WTC11 (cell line): ENCODE data around the gene EME1. TPM values are rescaled to one million over a fixed set of nuclear protein-coding genes. Genes with fewer than 3 reads are reported as not detected.

ENCODE experiments used
- ATAC-seq: fragments of 200-7000 bp; cut with Tn5 transposase; 2 replicates; pipeline ENCODE4 v1.10.0; 2021; ENCODE audit warnings: mild to moderate bottlenecking, moderate library complexity
- CTCF ChIA-PET: fragments of 300-600 bp; sonication (Branson Sonifier 250); formaldehyde crosslinking; loops from one replicate; lab custom pipeline; 2021; ENCODE audit warnings: antibody characterized with exemption; lab: Charles Lee
- POLR2A ChIA-PET: fragments of 350-600 bp; sonication (Branson Sonifier 250); formaldehyde crosslinking; loops from one replicate; lab custom pipeline; 2021; ENCODE audit warnings: antibody characterized with exemption; lab: Charles Lee
- DNase-seq: peaks from one replicate; pipeline ENCODE4 v3.0.0; 2021; ENCODE audit warnings: low spot score
- H3K27ac Mint-ChIP-seq: 2 replicates; pipeline ENCODE4 v1.8.0; 2021; ENCODE audit warnings: mixed read lengths
- H3K27me3 Mint-ChIP-seq: 2 replicates; pipeline ENCODE4 v1.8.0; 2021; ENCODE audit warnings: low read depth, mild to moderate bottlenecking, moderate library complexity, mixed read lengths
- H3K36me3 Mint-ChIP-seq: 2 replicates; pipeline ENCODE4 v1.8.0; 2021; ENCODE audit warnings: mixed read lengths
- H3K4me1 Mint-ChIP-seq: 2 replicates; pipeline ENCODE4 v1.8.0; 2022; ENCODE audit warnings: mixed read lengths
- H3K4me3 Mint-ChIP-seq: 2 replicates; pipeline ENCODE4 v1.8.0; 2021; ENCODE audit warnings: mild to moderate bottlenecking, moderate library complexity, mixed read lengths
- H3K9me3 Mint-ChIP-seq: 2 replicates; pipeline ENCODE4 v1.8.0; 2021; ENCODE audit warnings: mixed read lengths
- ATF1 ChIP-seq: sonication (generic); formaldehyde crosslinking; IDR thresholded peaks from 2 replicates; pipeline ENCODE4 v1.8.1; 2023; ENCODE audit warnings: mild to moderate bottlenecking, moderate library complexity, missing genetic modification reagents
- EMX1 ChIP-seq: fragments of 250-450 bp; sonication (Bioruptor Pico); IDR thresholded peaks from 2 replicates; pipeline ENCODE4 v1.8.0; 2021; ENCODE audit warnings: mild to moderate bottlenecking
- FOXP1 ChIP-seq: sonication (generic); formaldehyde crosslinking; IDR thresholded peaks from 2 replicates; pipeline ENCODE4 v1.8.0; 2022; ENCODE audit warnings: missing genetic modification reagents, mild to moderate bottlenecking, moderate library complexity, borderline replicate concordance
- IRF2 ChIP-seq: sonication (generic); formaldehyde crosslinking; IDR thresholded peaks from 2 replicates; pipeline ENCODE4 v1.8.0; 2022; ENCODE audit warnings: low read depth, missing genetic modification reagents, borderline replicate concordance
- MYBL2 ChIP-seq: sonication (generic); formaldehyde crosslinking; IDR thresholded peaks from 2 replicates; pipeline ENCODE4 v1.8.1; 2023; ENCODE audit warnings: mild to moderate bottlenecking, moderate library complexity, missing genetic modification reagents
- RORB ChIP-seq: fragments of 250-450 bp; sonication (Bioruptor Pico); IDR thresholded peaks from 2 replicates; pipeline ENCODE4 v1.9.0; 2021; ENCODE audit warnings: mild to moderate bottlenecking
- ZBTB21 ChIP-seq: sonication (generic); formaldehyde crosslinking; IDR thresholded peaks from 2 replicates; pipeline ENCODE4 v1.8.1; 2023; ENCODE audit warnings: mild to moderate bottlenecking, missing genetic modification reagents, borderline replicate concordance
- ZNF121 ChIP-seq: sonication (generic); formaldehyde crosslinking; IDR thresholded peaks from 2 replicates; pipeline ENCODE4 v1.8.0; 2023; ENCODE audit warnings: missing genetic modification reagents
- ZNF423 ChIP-seq: fragments of 250-450 bp; sonication (Bioruptor Pico); IDR thresholded peaks from 2 replicates; pipeline ENCODE4 v2.1.2; 2022; ENCODE audit warnings: mild to moderate bottlenecking, moderate library complexity
- total RNA-seq: library from RNA; stranded (reverse); gene quantifications from 3 replicates; pipeline ENCODE4 v1.2.3, GENCODE V29; 2021
- TF ChIP-seq, protein P1 (sequence below): sonication (generic); formaldehyde crosslinking; IDR thresholded peaks from 2 replicates; pipeline ENCODE4 v1.8.0; 2022; ENCODE audit warnings: missing genetic modification reagents
- TF ChIP-seq, protein P2 (sequence below): sonication (generic); formaldehyde crosslinking; IDR thresholded peaks from 2 replicates; pipeline ENCODE4 v1.8.0; 2023; ENCODE audit warnings: mild to moderate bottlenecking, missing genetic modification reagents
- TF ChIP-seq, protein P3 (sequence below): fragments of 250-450 bp; sonication (Bioruptor Pico); IDR thresholded peaks from 2 replicates; pipeline ENCODE4 v2.1.2; 2022; ENCODE audit warnings: mild to moderate bottlenecking, moderate library complexity
- TF ChIP-seq, protein P4 (sequence below): fragments of 250-450 bp; sonication (Bioruptor Pico); IDR thresholded peaks from 2 replicates; pipeline ENCODE4 v1.8.0; 2021; ENCODE audit warnings: mild to moderate bottlenecking
- TF ChIP-seq, protein P5 (sequence below): sonication (generic); formaldehyde crosslinking; IDR thresholded peaks from 2 replicates; pipeline ENCODE4 v1.8.1; 2023; ENCODE audit warnings: mild to moderate bottlenecking, missing genetic modification reagents
- TF ChIP-seq, protein P6 (sequence below): sonication (generic); formaldehyde crosslinking; IDR thresholded peaks from 2 replicates; pipeline ENCODE4 v1.8.1; 2022; ENCODE audit warnings: low read depth, missing genetic modification reagents, borderline replicate concordance
- TF ChIP-seq, protein P7 (sequence below): fragments of 250-450 bp; sonication (Bioruptor Pico); IDR thresholded peaks from 2 replicates; pipeline ENCODE4 v1.9.0; 2021; ENCODE audit warnings: mild to moderate bottlenecking

Gene EME1
- total RNA-seq, 1 experiment from 2014 or later: 24.9 TPM

DNA sequence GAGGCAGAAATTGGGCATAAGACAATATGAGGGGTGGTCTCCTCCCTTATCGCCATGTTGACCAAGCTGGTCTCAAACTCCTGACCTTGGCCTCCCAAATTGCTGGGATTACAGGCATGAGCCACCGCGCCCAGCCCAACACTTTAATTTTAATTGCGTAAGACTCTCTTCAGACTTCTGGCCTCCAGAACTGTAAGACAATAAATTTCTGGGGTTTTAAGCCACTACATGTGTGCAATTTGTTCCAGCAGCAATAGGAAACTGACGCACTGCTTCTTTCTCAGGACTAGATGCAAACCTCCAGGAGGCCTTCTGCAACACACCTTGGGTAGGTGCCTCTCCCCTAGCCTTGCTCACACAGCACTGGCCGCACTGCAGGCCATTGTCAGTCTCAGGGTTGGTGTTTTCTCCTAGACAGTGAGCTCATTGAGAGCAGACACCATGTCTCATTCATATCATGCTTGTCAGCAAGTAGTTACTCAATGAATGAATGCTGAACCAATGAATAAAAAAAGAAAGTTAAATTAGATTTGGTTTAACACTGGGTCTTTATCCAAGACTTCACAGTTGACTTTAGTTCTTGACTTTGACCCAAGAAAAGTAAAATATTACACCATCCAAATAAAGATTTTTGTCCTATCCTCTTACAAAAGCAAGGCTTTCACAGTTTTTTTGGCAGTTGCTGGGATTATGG is 47.5 kb downstream of the EME1 start:
- Mint-ChIP-seq H3K4me1 (peaks cover 3% of the 10 kb centered on the region; the same call in 1 of the 2 replicates), H3K4me3 (no peak overlapping the region), H3K9me3 (peaks cover 18% of the 10 kb centered on the region), H3K27me3 (peaks cover 32% of the 10 kb centered on the region), H3K36me3 (peaks cover 6% of the 10 kb centered on the region), H3K27ac (no peak overlapping the region)
- ATAC-seq (no peak), DNase-seq (no peak)
- ChIA-PET POLR2A (no interaction called here), CTCF (interaction anchor here (0.6 to 1.6 kb wide), 3 partner anchors 23 to 1024 kb away, joined by 3 to 9 read pairs (median 6); partner anchors contain the start of gene LRRC59)
- no peak for TF ChIP-seq EMX1

DNA sequence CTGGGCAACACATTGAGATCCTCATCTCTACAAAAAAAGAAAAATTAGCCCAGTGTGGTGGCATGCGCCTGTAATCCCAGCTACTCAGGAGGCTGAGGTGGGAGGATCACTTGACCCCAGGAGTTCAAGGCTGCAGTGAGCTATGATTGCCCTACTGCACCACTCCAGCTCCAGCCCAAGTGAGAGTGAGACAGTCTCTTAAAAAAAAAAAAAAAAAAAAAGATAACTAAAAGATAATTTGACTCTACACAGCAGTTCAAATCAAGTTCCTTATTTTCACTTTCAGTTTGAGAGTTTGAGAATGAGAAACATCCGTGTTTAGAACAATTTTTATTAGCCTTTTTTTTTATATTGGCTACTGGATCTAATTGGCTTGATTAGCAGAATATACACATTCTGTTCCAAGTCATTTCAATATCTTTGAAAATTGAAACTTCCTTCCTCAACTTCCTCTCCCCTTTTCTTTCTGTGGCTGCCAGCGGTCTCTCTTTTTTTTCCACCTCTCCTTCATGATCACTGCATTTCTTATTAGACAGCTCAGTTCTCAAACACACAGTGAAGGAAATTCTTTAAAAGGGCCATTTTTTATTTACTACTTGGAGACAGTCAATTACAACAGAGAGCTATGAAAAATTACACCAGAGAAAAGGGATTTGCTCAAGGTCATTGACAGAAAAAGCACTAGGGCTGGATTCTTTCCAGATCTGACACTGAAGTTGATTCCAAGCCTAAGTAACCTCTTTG is 48.5 kb downstream of the EME1 start:
- CTCF ChIA-PET: interaction anchor here (0.6 to 1.6 kb wide), 3 partner anchors 24 to 1025 kb away, joined by 3 to 9 read pairs (median 6); partner anchors contain the start of gene LRRC59
- POLR2A ChIA-PET: interaction anchor here (0.6 kb wide), 2 partner anchors 44 to 930 kb away, joined by 3 read pairs; no protein-coding TSS in a partner anchor
- no peak for ATAC-seq

More for the DNA sequence above, 48.5 kb downstream of the EME1 start:
- Mint-ChIP-seq H3K36me3 (peaks cover 6% of the 10 kb centered on the region), H3K27ac (no peak overlapping the region), H3K4me1 (peaks cover 5% of the 10 kb centered on the region), H3K4me3 (no peak overlapping the region), H3K27me3 (peaks cover 34% of the 10 kb centered on the region), H3K9me3 (peaks cover 18% of the 10 kb centered on the region)
- TF ChIP-seq ZNF423 (CRISPR knock-in tag): no peak
- TF ChIP-seq, protein P1, sequence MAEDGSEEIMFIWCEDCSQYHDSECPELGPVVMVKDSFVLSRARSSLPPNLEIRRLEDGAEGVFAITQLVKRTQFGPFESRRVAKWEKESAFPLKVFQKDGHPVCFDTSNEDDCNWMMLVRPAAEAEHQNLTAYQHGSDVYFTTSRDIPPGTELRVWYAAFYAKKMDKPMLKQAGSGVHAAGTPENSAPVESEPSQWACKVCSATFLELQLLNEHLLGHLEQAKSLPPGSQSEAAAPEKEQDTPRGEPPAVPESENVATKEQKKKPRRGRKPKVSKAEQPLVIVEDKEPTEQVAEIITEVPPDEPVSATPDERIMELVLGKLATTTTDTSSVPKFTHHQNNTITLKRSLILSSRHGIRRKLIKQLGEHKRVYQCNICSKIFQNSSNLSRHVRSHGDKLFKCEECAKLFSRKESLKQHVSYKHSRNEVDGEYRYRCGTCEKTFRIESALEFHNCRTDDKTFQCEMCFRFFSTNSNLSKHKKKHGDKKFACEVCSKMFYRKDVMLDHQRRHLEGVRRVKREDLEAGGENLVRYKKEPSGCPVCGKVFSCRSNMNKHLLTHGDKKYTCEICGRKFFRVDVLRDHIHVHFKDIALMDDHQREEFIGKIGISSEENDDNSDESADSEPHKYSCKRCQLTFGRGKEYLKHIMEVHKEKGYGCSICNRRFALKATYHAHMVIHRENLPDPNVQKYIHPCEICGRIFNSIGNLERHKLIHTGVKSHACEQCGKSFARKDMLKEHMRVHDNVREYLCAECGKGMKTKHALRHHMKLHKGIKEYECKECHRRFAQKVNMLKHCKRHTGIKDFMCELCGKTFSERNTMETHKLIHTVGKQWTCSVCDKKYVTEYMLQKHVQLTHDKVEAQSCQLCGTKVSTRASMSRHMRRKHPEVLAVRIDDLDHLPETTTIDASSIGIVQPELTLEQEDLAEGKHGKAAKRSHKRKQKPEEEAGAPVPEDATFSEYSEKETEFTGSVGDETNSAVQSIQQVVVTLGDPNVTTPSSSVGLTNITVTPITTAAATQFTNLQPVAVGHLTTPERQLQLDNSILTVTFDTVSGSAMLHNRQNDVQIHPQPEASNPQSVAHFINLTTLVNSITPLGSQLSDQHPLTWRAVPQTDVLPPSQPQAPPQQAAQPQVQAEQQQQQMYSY: no peak
- no peak for TF ChIP-seq ZBTB21 (CRISPR knock-in tag)
- TF ChIP-seq, protein P2, sequence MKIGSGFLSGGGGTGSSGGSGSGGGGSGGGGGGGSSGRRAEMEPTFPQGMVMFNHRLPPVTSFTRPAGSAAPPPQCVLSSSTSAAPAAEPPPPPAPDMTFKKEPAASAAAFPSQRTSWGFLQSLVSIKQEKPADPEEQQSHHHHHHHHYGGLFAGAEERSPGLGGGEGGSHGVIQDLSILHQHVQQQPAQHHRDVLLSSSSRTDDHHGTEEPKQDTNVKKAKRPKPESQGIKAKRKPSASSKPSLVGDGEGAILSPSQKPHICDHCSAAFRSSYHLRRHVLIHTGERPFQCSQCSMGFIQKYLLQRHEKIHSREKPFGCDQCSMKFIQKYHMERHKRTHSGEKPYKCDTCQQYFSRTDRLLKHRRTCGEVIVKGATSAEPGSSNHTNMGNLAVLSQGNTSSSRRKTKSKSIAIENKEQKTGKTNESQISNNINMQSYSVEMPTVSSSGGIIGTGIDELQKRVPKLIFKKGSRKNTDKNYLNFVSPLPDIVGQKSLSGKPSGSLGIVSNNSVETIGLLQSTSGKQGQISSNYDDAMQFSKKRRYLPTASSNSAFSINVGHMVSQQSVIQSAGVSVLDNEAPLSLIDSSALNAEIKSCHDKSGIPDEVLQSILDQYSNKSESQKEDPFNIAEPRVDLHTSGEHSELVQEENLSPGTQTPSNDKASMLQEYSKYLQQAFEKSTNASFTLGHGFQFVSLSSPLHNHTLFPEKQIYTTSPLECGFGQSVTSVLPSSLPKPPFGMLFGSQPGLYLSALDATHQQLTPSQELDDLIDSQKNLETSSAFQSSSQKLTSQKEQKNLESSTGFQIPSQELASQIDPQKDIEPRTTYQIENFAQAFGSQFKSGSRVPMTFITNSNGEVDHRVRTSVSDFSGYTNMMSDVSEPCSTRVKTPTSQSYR (CRISPR knock-in tag): no peak
- TF ChIP-seq ZNF121: no peak
- TF ChIP-seq, protein P3, sequence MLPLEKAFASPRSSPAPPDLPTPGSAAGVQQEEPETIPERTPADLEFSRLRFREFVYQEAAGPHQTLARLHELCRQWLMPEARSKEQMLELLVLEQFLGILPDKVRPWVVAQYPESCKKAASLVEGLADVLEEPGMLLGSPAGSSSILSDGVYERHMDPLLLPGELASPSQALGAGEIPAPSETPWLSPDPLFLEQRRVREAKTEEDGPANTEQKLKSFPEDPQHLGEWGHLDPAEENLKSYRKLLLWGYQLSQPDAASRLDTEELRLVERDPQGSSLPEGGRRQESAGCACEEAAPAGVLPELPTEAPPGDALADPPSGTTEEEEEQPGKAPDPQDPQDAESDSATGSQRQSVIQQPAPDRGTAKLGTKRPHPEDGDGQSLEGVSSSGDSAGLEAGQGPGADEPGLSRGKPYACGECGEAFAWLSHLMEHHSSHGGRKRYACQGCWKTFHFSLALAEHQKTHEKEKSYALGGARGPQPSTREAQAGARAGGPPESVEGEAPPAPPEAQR (CRISPR knock-in tag): no peak
- TF ChIP-seq, protein P4, sequence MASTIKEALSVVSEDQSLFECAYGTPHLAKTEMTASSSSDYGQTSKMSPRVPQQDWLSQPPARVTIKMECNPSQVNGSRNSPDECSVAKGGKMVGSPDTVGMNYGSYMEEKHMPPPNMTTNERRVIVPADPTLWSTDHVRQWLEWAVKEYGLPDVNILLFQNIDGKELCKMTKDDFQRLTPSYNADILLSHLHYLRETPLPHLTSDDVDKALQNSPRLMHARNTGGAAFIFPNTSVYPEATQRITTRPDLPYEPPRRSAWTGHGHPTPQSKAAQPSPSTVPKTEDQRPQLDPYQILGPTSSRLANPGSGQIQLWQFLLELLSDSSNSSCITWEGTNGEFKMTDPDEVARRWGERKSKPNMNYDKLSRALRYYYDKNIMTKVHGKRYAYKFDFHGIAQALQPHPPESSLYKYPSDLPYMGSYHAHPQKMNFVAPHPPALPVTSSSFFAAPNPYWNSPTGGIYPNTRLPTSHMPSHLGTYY (CRISPR knock-in tag): no peak
- TF ChIP-seq, protein P5, sequence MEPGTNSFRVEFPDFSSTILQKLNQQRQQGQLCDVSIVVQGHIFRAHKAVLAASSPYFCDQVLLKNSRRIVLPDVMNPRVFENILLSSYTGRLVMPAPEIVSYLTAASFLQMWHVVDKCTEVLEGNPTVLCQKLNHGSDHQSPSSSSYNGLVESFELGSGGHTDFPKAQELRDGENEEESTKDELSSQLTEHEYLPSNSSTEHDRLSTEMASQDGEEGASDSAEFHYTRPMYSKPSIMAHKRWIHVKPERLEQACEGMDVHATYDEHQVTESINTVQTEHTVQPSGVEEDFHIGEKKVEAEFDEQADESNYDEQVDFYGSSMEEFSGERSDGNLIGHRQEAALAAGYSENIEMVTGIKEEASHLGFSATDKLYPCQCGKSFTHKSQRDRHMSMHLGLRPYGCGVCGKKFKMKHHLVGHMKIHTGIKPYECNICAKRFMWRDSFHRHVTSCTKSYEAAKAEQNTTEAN (CRISPR knock-in tag): no peak
- TF ChIP-seq IRF2 (CRISPR knock-in tag): no peak
- TF ChIP-seq RORB (CRISPR knock-in tag): no peak
- TF ChIP-seq FOXP1 (CRISPR knock-in tag): no peak
- TF ChIP-seq ATF1 (CRISPR knock-in tag): no peak
- TF ChIP-seq, protein P6, sequence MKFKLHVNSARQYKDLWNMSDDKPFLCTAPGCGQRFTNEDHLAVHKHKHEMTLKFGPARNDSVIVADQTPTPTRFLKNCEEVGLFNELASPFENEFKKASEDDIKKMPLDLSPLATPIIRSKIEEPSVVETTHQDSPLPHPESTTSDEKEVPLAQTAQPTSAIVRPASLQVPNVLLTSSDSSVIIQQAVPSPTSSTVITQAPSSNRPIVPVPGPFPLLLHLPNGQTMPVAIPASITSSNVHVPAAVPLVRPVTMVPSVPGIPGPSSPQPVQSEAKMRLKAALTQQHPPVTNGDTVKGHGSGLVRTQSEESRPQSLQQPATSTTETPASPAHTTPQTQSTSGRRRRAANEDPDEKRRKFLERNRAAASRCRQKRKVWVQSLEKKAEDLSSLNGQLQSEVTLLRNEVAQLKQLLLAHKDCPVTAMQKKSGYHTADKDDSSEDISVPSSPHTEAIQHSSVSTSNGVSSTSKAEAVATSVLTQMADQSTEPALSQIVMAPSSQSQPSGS (CRISPR knock-in tag): no peak
- TF ChIP-seq MYBL2 (CRISPR knock-in tag): no peak
- TF ChIP-seq, protein P7, sequence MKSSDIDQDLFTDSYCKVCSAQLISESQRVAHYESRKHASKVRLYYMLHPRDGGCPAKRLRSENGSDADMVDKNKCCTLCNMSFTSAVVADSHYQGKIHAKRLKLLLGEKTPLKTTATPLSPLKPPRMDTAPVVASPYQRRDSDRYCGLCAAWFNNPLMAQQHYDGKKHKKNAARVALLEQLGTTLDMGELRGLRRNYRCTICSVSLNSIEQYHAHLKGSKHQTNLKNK (CRISPR knock-in tag): no peak
- TF ChIP-seq EMX1: no peak
- DNase-seq: no peak
